GM18502 (cell line): ENCODE results near the gene ITPKC.

ENCODE experiments used
- ATAC-seq: cut with Tn5 transposase; IDR thresholded peaks from one replicate; pipeline ENCODE4 v1.9.1; 2021; ENCODE audit warnings: mild to moderate bottlenecking; ENCODE audit not compliant: unreplicated experiment, poor library complexity

ITPKC gene

DNA sequence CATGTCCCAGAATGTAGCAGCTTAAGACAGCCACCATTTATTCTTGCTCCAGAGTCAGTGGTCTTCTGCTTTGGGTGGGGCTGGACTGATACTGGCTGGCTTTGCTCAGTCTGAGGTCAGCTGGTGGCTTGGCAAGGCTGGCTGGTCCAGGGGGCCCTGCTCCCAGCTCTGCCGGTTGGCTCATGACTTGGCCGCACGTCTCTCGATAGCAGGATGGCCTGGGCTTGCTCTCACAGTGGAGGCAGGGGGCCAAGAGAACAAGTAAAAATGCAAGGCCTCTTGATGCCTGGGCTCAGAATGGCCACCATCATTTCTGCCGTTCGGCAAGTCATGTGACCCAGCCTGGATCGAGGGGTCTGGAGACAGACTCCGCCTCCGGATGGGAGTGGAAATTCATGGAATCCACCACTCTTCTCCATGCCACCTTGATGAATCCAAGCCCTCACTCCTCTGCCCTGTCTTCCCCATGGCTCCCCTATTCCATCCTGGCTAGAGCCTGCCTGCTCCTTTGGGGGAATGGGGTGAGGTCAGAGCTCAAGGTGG, 20.3 kb downstream of the ITPKC start:
- ATAC-seq, result no peak

- ATAC-seq, result no peak
Measured at GRCh38 chr19:40739030-40739839, 22.3 kb downstream of the ITPKC start.

GRCh38 chr19:40739871-40740703, 23.2 kb downstream of the ITPKC start:
- no peak for ATAC-seq

DNA sequence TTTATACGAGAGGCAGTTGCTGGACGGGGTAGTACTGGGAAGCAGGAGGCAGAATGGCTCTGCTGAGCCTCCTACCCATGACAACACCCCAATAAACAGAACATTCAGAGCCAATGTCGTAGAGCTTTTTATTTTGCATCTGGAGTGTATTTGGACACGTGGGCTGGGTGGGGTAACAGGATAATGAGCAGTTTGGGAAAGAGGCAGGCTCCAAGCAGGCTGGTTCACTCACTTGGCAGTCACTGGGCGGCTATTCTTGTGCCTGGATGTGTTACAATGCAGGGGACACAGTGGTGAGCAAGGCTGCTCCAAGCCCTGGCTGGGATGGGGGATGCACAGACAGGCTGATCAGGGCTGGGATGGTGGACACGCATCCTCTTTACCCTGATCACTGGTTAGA, 23.8 kb downstream of the ITPKC start:
- ATAC-seq, result no peak

DNA sequence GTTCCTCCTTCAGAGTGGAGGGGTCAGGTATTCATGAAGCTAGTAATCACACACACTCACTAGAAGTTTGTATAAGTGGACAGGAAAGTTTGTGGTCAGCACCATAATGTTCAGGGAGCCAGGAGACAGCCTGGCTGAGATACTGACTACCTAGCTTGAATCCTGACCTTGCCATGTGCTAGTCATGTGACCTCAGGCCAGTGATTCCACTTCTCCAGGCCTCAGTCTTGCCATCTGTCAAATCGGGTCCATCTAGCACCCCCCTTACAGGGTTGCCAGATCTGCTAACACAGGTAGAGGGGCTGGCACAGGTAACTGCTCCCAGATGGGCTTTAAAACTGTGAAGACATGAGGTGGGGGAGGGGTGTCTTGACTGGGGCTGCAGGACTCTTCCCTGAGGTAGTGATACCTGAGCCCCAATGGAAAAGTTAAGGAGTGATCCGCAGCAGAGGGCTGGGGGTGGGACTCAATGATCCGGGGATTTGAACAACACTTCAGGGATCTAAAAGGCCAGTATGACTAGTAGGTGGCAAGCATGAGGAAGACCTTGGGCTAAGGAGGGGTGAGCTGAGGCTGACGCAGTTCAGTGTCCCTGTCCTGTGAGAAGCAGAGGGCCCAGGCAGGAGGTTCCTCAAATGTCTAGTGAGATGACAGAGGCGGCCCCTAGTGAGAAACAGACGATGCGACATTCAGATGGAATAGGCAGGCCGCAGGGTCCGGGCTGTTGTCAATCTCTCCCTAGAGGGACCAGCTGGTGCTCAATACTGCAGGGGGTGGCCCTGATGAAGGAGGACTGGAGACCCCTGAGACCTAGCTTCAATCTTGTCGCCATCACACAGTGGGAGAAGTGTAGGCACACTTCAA, 24.8 kb downstream of the ITPKC start:
- no peak for ATAC-seq

- ATAC-seq, result no peak
Measured at GRCh38 chr19:40742477-40742876, 25.6 kb downstream of the ITPKC start.

DNA sequence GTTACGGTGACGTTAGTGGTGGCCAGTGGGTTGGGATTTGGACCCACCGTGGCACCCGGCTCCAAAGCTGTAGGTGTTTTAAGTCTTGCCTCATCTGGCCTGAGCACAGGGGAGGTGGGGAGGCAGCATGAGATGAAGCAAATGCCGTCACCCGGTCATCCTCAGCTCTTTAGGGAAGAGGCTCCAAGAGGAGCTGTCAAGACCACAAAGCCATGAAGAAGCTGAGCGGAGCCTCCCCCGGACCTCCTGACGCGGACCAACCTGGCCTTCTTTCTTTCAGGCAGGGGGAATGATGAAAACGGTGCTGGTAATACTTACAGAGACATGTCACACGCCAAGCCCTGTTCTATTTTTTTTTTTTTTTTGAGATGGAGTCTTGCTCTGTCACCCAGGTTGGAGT, 26.0 kb downstream of the ITPKC start:
- ATAC-seq, result no peak

- no peak for ATAC-seq
Measured at GRCh38 chr19:40743926-40744325, 27.0 kb downstream of the ITPKC start.

GRCh38 chr19:40744554-40745401, 27.9 kb downstream of the ITPKC start:
- ATAC-seq, result no peak

GRCh38 chr19:40745402-40745780, 28.5 kb downstream of the ITPKC start:
- ATAC-seq, result no peak

DNA sequence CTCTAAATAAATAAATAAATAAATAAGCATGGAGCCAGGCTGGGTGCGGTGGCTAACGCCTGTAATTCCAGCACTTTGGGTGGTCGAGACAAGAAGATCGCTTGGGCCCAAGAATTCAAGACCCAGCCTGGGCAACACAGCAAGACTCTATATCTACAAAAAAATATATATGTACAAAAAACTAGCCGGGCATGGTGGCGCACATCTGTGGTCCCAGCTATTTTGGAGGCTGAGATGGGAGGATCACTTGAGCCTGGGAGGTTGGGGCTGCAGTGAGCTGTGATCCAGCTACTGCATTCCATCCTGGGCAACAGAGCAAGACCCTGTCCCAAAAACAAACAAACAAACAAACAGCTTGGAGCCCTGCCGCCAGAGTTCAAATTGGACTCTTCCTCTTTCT, 30.6 kb downstream of the ITPKC start:
- no peak for ATAC-seq

DNA sequence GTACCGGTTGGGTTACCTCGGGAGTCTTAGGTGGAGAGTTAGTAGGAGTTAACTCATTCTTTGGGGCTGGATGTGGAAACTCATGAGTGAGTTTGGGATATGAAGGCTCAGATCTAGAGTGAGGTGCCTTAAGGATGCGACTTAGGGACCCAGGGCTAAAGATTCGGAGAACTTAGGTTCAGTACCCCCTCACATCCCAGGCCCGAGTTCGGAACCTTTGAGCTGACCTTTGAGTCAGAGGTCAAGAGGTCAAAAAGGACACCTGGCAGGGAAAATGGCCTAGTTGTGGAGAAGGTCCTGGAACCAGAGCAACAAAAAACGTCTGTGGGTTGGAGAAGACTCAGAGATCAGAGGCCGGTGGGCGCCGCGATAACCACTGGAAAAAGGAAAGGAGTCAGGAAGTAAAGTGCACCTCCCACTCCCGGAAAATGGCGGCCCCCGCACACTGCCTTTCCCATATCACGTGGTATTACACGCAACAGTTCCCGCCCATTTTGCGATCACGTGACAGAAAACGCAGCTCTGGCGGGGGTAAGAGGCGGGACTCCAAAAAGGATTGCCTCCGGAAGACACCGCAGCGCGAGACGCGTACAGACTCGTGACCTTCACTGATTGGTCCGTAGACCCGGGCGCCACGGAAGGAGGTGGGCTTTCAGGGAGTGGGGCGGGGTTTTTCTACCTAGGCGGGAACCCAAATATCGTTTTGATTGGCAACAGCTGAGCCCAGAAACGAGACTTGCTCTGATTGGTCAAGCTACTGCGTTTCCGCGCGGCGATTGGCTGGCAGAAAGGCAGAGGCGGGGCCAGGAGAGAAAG, 33.4 kb downstream of the ITPKC start, which contains the start of gene ACTMAP:
Gene ACTMAP (minus strand): TSS at position 420 of the 816 bp plus-strand sequence. CDS start 674 bp downstream, outside the sequence.
- ATAC-seq, result peak; percentile 81

- ATAC-seq, result peak; percentile 58
Measured at GRCh38 chr19:40750874-40751537, 34.1 kb downstream of the ITPKC start, which contains the start of gene SNRPA. Gene SNRPA, plus strand, starts transcription at chr19:40751203. Its CDS starts 206 bp downstream, at chr19:40751409.

DNA sequence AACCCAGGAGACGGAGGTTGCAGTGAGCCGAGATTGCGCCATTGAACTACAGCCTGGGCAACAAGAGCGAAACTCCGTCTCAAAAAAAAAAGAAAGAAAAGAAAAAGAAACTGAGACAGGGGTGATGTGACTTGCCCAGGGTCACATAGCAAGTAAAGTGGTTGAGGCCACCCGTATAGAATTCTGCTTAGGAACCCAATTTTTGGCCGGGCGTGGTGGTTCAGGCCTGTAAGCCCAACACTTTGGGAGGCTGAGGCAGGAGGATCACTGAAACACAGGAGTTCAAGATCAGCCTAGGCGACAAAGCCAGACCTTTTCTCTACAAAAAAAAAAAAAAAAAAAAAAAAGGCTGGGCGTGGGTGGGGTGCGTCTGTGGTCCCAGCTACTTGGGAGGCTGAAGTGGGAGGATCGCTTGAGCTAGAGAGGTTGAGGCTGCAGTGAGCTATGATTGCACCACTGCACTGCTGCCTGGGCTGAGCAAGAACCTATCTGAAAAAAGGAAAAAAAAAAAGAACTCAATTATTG, 35.4 kb downstream of the ITPKC start:
- ATAC-seq, result no peak

GRCh38 chr19:40754611-40755247, 37.8 kb downstream of the ITPKC start:
- ATAC-seq, result no peak

- ATAC-seq, result no peak
Measured at GRCh38 chr19:40755248-40755624, 38.3 kb downstream of the ITPKC start.

GRCh38 chr19:40755791-40756190, 38.9 kb downstream of the ITPKC start:
- ATAC-seq, result no peak
